Stimulated activated CD8-positive, alpha-beta memory T cell treated with anti-CD3 and anti-CD28 coated beads, Interleukin-15, amount 100 ng/mL, for 4 hours (primary cell): ENCODE measurements around the gene SHOC2.
A peak's percentile ranks its signal among the peaks of the same experiment; 100 is the strongest.

Source experiments
- DNase-seq, 2 donors: peaks; one replicate each; pipeline ENCODE4 v3.0.0-alpha.2; 2020; ENCODE audit warnings: low read depth in 2 of 2

SHOC2 gene

GRCh38 chr10:110983466-110983865, 64.1 kb downstream of the SHOC2 start:
- DNase-seq: no peak

GRCh38 chr10:110985497-110986275, 66.3 kb downstream of the SHOC2 start:
- no peak for DNase-seq

GRCh38 chr10:110989016-110989415, 69.6 kb downstream of the SHOC2 start:
- no peak for DNase-seq

GRCh38 chr10:110992006-110992800, 72.8 kb downstream of the SHOC2 start:
- DNase-seq: no peak

DNA sequence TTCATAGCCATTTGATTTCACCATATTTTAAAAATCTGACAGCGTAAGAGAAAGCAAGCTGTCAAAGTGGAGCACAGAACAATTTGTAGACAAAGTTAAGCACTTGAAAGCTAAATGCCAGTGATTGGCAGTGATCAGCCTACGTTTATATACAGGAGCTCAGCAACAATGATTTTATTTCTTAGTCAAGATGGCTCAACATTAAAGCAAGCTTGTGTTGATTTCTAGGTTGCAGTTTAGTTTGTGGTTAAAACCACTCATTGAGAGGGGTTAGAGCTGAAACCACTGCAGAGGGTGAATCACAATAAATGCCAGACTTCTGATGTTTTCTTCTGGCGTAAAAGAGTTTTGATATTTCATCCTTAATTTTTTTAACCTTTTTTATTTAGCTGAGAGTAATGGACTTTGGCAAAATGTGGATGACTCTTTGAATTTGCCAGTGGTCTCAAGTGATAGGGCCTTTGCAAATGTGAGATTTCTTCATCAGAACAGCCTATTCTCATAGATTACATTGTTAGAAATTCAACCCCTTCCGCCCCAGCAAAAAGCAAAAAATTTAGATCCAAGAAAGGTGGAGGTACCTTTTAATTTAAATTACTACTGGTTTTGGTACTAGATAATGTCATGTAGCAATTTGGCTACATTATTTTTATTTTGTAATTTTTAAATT, 73.8 kb downstream of the SHOC2 start:
- peak in 1 of 2 donors; percentile 2 for DNase-seq

GRCh38 chr10:110994406-110995086, 75.1 kb downstream of the SHOC2 start:
- no peak for DNase-seq

GRCh38 chr10:110995301-110995700, 75.9 kb downstream of the SHOC2 start:
- no peak for DNase-seq

GRCh38 chr10:110996256-110996655, 76.9 kb downstream of the SHOC2 start:
- DNase-seq: no peak

DNA sequence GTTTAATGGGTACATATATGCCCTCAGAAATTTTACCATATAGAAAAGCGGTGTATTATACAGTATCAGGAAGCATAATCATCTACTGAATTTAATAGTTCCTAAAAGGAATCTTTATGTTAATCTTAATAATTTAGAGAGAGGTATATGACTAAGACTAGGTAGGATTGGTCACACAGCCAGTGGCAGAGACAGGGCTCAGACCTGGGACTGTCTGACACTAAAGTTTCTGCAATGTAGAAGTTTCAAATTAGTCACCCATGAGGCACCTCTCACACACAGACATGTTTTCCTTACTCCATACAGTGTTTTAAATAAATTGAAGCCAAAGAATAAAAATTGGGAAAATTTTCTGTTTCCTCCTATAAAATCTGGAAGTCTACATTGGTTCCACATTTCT, 84.6 kb downstream of the SHOC2 start:
- DNase-seq: no peak

GRCh38 chr10:111007486-111007885, 88.1 kb downstream of the SHOC2 start:
- no peak for DNase-seq

DNA sequence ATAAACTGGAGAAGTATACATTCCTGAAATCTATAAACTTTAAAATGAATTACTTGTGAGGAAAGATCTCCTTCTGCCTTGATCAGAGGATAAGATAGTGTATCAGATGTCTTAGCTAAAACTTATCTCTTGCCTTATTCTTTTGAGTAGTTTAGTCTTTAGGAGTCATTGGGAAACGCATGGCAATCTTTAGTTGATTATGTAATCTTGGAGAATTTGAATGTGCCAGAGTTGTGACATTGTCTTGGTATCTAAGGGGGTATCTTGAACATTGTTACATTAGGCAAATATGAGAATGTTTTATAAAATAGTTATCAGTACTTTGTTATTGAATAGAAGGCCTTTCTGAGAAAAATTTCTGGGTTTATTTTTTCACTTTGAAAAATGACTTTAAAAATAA, 95.8 kb downstream of the SHOC2 start:
- DNase-seq: no peak

- DNase-seq: no peak
Observed at GRCh38 chr10:111017098-111017497, 97.7 kb downstream of the SHOC2 start.

- no peak for DNase-seq
Observed at GRCh38 chr10:111018021-111018420, 98.6 kb downstream of the SHOC2 start.

GRCh38 chr10:111023060-111023459, 103.7 kb downstream of the SHOC2 start:
- DNase-seq: no peak

DNA sequence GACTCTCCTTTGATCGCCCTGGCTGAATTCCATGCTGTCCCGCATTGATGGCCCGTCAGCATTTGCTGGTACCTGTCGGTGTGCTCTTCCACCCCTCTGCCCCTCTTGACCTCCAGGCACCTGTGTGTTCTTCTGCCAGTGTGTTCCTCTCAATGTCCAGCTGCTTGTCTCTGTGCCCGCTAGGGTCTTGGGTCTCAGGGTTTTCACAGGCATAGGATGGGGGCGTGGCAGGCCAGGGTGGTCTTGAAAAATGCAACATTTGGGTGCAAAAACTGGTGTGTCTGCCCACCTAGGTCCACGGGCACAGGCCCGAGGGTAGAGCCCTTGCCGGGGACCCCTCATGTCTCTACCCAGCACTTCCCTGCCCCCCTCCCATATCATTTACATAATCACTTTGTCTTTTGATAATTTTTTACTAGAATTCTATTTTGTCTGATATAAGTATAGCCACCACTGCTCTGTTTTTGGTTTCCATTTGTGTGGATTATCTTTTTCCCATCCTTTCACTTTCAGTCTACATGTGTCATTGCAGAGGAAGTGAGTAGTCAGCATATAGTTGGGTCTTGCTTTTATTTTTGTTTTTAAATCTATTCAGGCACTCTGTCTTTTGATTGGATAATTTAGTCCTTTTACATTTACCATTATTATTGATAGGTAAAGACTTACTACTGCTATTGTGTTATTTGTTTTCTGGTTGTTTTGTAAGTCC, 110.8 kb downstream of the SHOC2 start:
- no peak for DNase-seq

DNA sequence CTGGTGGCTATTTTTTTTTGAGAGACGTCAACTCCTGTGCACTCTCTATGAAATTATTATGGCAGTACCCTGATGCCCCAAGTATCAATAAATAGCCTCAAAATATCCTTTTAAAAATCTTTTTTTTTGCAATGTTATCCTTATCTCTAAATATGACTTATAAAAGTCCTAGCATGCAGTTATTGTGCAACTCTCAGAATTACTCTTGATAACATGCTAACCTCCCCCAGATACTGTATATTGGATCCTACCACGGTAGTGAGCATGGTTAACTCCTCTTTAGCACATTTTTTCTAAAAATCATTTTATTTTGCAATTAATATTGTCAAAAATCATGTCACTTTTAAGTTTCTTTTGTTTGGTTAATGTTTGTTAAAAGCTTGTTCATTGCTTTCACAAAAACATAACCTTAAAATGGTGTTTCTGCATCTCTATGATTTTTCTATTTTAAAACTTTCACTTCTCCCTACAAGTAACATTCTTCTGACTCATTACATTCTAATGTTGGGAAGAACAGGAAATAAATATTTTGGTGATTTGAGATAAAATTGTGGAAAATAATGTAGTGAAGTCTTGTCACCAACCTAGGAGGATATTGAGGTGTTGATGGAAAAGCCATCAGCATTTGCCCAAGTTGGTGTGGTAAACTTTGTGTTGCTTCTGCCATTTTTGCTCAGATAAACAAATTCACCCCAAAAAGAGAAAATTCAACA, 115.3 kb downstream of the SHOC2 start:
- no peak for DNase-seq

- DNase-seq: no peak
Observed at GRCh38 chr10:111035542-111035941, 116.1 kb downstream of the SHOC2 start.

GRCh38 chr10:111037858-111038257, 118.5 kb downstream of the SHOC2 start:
- no peak for DNase-seq

GRCh38 chr10:111039522-111039921, 120.1 kb downstream of the SHOC2 start:
- DNase-seq: no peak

- no peak for DNase-seq
Observed at GRCh38 chr10:111057006-111057405, 137.6 kb downstream of the SHOC2 start.
